Right lobe of liver (tissue), 4 donors: ENCODE results near the gene BOD1.

Experiments used
- POLR2A ChIP-seq: fragments of 450-650 bp; IDR thresholded peaks from one replicate; pipeline ENCODE4 v1.6.1; 2017; ENCODE audit warnings: antibody characterized with exemption, mild to moderate bottlenecking
- TF ChIP-seq, protein P1 (sequence below), 4 donors: fragments of 200-600 bp in 3 of 4; fragments of 450-650 bp in 1 of 4; IDR thresholded peaks; one replicate each; pipeline versions ENCODE4 v1.5.1 to v1.8.0; 2016 to 2022; ENCODE audit warnings: antibody characterized with exemption in 4 of 4, mild to moderate bottlenecking in 2 of 4
- donor health status: DM: no; HTN: no; CAD: no.
- donor health status: DM: no; HTN: no; CAD: no.
- donor health status: DM: no; HTN: yes; CAD: no.

DNA sequence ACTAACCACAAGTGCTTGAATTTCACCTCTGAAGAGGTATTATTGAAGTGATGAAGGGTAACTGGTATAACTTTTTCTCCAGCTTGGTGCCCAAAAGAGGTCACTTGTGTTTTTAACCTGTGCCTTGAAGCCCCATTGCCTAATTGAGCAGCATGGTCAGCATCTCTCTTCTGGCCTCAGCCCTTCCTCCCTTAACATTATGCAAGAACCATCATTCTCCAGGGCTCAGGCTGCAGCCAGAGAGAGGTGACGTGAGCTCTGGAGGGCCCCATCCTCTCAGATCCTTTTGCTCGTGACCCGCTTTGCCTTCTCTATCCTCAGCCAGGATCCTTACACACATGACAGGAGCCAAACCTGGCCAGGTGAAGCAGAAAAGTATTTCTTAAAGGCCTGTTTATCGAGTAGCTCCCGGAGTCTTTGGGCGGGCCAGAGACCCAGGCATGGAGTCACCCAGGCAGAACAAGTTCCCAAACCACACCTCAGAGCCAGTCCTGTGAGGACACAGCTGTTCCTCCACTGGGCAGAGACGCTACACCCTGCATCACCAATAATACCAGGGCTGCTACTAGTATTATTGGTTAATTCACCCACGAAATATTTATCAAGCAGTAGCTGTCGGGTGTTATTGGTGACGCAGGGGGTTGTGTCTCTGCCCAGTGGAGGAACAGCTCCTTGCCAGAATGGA is 29.6 kb upstream of the BOD1 start:
- TF ChIP-seq, protein P1, sequence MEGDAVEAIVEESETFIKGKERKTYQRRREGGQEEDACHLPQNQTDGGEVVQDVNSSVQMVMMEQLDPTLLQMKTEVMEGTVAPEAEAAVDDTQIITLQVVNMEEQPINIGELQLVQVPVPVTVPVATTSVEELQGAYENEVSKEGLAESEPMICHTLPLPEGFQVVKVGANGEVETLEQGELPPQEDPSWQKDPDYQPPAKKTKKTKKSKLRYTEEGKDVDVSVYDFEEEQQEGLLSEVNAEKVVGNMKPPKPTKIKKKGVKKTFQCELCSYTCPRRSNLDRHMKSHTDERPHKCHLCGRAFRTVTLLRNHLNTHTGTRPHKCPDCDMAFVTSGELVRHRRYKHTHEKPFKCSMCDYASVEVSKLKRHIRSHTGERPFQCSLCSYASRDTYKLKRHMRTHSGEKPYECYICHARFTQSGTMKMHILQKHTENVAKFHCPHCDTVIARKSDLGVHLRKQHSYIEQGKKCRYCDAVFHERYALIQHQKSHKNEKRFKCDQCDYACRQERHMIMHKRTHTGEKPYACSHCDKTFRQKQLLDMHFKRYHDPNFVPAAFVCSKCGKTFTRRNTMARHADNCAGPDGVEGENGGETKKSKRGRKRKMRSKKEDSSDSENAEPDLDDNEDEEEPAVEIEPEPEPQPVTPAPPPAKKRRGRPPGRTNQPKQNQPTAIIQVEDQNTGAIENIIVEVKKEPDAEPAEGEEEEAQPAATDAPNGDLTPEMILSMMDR (IDR thresholded peaks at IDR 0.05): no peak
- no peak for TF ChIP-seq POLR2A
